ENCODE results near the gene PCK1. TPM values are rescaled to one million over a fixed set of nuclear protein-coding genes. Genes with fewer than 3 reads are reported as not detected.

PCK1 gene
- polyA plus RNA-seq, 3 donors: not detected

DNA sequence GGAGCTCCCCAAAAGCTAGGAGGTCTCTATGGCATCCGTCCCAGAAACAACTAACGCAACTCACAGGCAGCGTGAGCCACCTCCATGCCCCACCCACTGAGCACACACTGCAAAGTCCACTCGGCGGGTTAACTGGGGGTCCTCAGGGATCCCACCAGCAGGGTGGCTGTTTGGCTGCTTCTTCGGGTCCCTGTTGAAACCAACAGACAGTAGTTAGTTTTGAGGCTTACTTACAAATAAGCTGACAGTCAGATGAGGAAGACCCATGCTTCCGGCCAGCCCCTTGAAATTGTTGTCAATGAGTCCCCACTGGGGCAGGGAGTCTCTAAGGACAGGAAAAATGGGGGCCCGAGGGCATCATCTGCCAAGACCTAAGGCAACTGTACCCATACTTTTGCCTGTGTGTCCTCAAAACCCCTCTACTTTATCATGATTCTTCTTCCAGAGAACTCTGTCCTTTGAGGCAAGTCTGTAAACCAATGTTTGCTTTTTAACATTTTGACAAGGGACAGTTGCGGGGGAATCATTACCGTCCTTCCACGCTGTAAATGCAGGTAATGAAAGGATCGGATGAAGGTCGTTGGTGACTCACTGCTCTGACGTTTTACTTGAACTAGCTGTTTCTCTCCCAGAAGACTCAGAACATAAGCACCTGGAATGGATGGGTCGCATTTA, 2.2 kb upstream of the PCK1 start:
- no peaks in the 10 kb centered on the region for H3K27me3 ChIP-seq (ENCODE audit: control insufficient read depth in 2 of 2, insufficient read depth in 2 of 2, low read length in 2 of 2)
- H3K4me1 ChIP-seq (ENCODE audit: control insufficient read depth in 1 of 2, insufficient read depth in 2 of 2, low read length in 2 of 2): no peaks in the 10 kb centered on the region
- H4K20me1 ChIP-seq (ENCODE audit: insufficient read depth, low read length): no peaks in the 10 kb centered on the region
- intact Hi-C loops (cut with micrococcal nuclease): no loop called here
- WGBS (ENCODE audit: insufficient coverage): 86% methylated on average over 11 of the region's 15 CpGs
- H3K4me2 ChIP-seq (replicated peaks; ENCODE audit: extremely low read depth, low read length, poor library complexity, severe bottlenecking): no peak overlapping the region
- no peak overlapping the region for H3K4me3 ChIP-seq (replicated peaks in 1 of 3; ENCODE audit: low read depth in 2 of 3, low read length in 3 of 3)
- Mint-ChIP-seq H3K27ac (no peak overlapping the region), H3K9me3 (no peaks in the 10 kb centered on the region), H3K36me3 (no peaks in the 10 kb centered on the region), H3K4me3 (no peak overlapping the region), H3K27me3 (ENCODE audit: low read depth in 3 of 3) (peaks cover 10 to 25% (median 13%) of the 10 kb centered on the region in 3 donors), H3K4me1 (no peaks in the 10 kb centered on the region)
- TF ChIP-seq, protein P1, sequence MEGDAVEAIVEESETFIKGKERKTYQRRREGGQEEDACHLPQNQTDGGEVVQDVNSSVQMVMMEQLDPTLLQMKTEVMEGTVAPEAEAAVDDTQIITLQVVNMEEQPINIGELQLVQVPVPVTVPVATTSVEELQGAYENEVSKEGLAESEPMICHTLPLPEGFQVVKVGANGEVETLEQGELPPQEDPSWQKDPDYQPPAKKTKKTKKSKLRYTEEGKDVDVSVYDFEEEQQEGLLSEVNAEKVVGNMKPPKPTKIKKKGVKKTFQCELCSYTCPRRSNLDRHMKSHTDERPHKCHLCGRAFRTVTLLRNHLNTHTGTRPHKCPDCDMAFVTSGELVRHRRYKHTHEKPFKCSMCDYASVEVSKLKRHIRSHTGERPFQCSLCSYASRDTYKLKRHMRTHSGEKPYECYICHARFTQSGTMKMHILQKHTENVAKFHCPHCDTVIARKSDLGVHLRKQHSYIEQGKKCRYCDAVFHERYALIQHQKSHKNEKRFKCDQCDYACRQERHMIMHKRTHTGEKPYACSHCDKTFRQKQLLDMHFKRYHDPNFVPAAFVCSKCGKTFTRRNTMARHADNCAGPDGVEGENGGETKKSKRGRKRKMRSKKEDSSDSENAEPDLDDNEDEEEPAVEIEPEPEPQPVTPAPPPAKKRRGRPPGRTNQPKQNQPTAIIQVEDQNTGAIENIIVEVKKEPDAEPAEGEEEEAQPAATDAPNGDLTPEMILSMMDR (IDR thresholded peaks at IDR 0.05): no peak
- H3K36me3 ChIP-seq (replicated peaks in 1 of 2; ENCODE audit: control insufficient read depth in 1 of 2, insufficient read depth in 2 of 2, low read length in 2 of 2): no peaks in the 10 kb centered on the region
- no peak overlapping the region for H3K9ac ChIP-seq (ENCODE audit: insufficient read depth, low read length, poor library complexity, severe bottlenecking)
- no peak overlapping the region for H2AFZ ChIP-seq (ENCODE audit: insufficient read depth, low read depth, low read length, poor library complexity, severe bottlenecking)
- no peaks in the 10 kb centered on the region for H3K9me3 ChIP-seq (replicated peaks in 1 of 2; ENCODE audit: control insufficient read depth in 1 of 2, insufficient read depth in 1 of 2, low read length in 2 of 2)
- no peak overlapping the region for H3K27ac ChIP-seq (ENCODE audit: low read depth in 1 of 2, low read length in 2 of 2)
- DNase-seq: no peak
- no peaks in the 10 kb centered on the region for H3K79me2 ChIP-seq (ENCODE audit: insufficient read depth, low read length)

DNA sequence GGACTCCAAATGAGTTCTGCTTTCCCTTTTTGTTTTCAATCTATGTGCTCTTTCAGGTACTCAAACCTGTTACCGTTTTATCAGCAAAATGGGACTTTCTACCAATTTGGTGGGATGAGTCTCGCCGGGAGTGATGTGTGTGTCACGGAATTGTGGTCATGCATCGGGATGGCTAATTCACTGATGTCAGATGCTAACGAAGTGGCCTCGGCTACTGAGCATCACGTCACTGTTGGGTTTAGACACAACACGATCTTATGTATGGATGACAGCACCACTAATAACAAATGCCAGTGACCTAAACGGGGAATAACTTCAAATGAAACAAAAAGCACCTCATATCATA, 1.6 kb upstream of the PCK1 start:
- DNase-seq: no peak
- 92% methylated on average over 8 of the region's 10 CpGs for WGBS (ENCODE audit: insufficient coverage)
- Mint-ChIP-seq H3K36me3 (no peaks in the 10 kb centered on the region), H3K27me3 (ENCODE audit: low read depth in 3 of 3) (peaks cover 10 to 21% (median 11%) of the 10 kb centered on the region in 3 donors), H3K4me3 (no peak overlapping the region), H3K27ac (no peak overlapping the region), H3K4me1 (no peaks in the 10 kb centered on the region), H3K9me3 (no peaks in the 10 kb centered on the region)
- Histone ChIP-seq H3K4me2 (replicated peaks; ENCODE audit: extremely low read depth, low read length, poor library complexity, severe bottlenecking) (no peak overlapping the region), H3K27ac (ENCODE audit: low read depth in 1 of 2, low read length in 2 of 2) (no peak overlapping the region), H3K4me3 (replicated peaks in 1 of 3; ENCODE audit: low read depth in 2 of 3, low read length in 3 of 3) (no peak overlapping the region), H3K9ac (ENCODE audit: insufficient read depth, low read length, poor library complexity, severe bottlenecking) (no peak overlapping the region), H2AFZ (ENCODE audit: insufficient read depth, low read depth, low read length, poor library complexity, severe bottlenecking) (no peak overlapping the region), H3K27me3 (ENCODE audit: control insufficient read depth in 2 of 2, insufficient read depth in 2 of 2, low read length in 2 of 2) (no peaks in the 10 kb centered on the region), H3K36me3 (replicated peaks in 1 of 2; ENCODE audit: control insufficient read depth in 1 of 2, insufficient read depth in 2 of 2, low read length in 2 of 2) (no peaks in the 10 kb centered on the region), H3K4me1 (ENCODE audit: control insufficient read depth in 1 of 2, insufficient read depth in 2 of 2, low read length in 2 of 2) (no peaks in the 10 kb centered on the region), H3K79me2 (ENCODE audit: insufficient read depth, low read length) (no peaks in the 10 kb centered on the region), H4K20me1 (ENCODE audit: insufficient read depth, low read length) (no peaks in the 10 kb centered on the region), H3K9me3 (replicated peaks in 1 of 2; ENCODE audit: control insufficient read depth in 1 of 2, insufficient read depth in 1 of 2, low read length in 2 of 2) (no peaks in the 10 kb centered on the region)
- TF ChIP-seq, protein P1 (IDR thresholded peaks at IDR 0.05): no peak
- intact Hi-C loops (cut with micrococcal nuclease): no loop called here

Measured in CD14-positive monocyte (primary cell).